Mesodermal cell (in vitro differentiated cells): ENCODE measurements around the gene SNRNP48.

Experiments
- H3K27ac ChIP-seq: 2 replicates; pipeline ENCODE4 v1.7.0; 2013; ENCODE audit warnings: mild to moderate bottlenecking, low read depth, low read length, moderate library complexity; ENCODE audit not compliant: severe bottlenecking
- H3K36me3 ChIP-seq: 2 replicates; pipeline ENCODE4 v1.7.1; 2013; ENCODE audit warnings: mild to moderate bottlenecking, low read length, moderate library complexity; ENCODE audit not compliant: control insufficient read depth, insufficient read depth
- H3K4me1 ChIP-seq: one replicate; pipeline ENCODE4 v1.7.1; 2013; ENCODE audit warnings: mild to moderate bottlenecking, low read length; ENCODE audit not compliant: insufficient read depth, control insufficient read depth, poor library complexity, severe bottlenecking
- H3K4me3 ChIP-seq: 2 replicates; pipeline ENCODE4 v1.7.0; 2013; ENCODE audit warnings: low read length, control low read depth, mild to moderate bottlenecking; ENCODE audit not compliant: insufficient read depth, poor library complexity, severe bottlenecking; ENCODE audit errors: extremely low read depth
- H3K9me3 ChIP-seq: 2 replicates; pipeline ENCODE4 v1.7.1; 2013; ENCODE audit warnings: mild to moderate bottlenecking, low read length, moderate library complexity; ENCODE audit not compliant: control insufficient read depth
- WGBS, 2 experiments: methylation state at CpG; one replicate each; pipeline ENCODE4 v1.1.5; 2013; ENCODE audit warnings: missing lambda C conversion rate in 2 of 2; ENCODE audit not compliant: insufficient coverage in 2 of 2; 5-methylcytosine and 5-hydroxymethylcytosine counted together

Gene SNRNP48

GRCh38 chr6:7559651-7560385 lies 30.2 kb upstream of the SNRNP48 start:
- WGBS, 2 experiments = 100% methylated on average over 1 to 2 of the region's 2 CpGs
- Histone ChIP-seq H3K4me3 (no peak overlapping the region), H3K4me1 (no peaks in the 10 kb centered on the region), H3K9me3 (no peaks in the 10 kb centered on the region), H3K27ac (no peak overlapping the region), H3K36me3 (peaks cover 82% of the 10 kb centered on the region)

- Histone ChIP-seq H3K36me3 (peaks cover 86% of the 10 kb centered on the region), H3K9me3 (no peaks in the 10 kb centered on the region), H3K4me3 (no peak overlapping the region), H3K4me1 (no peaks in the 10 kb centered on the region), H3K27ac (no peak overlapping the region)
- WGBS, 2 experiments = 92 to 94% methylated on average over 16 to 18 of the region's 19 CpGs
Observed at GRCh38 chr6:7561153-7561964, 28.6 kb upstream of the SNRNP48 start.

GRCh38 chr6:7562769-7563168 lies 27.2 kb upstream of the SNRNP48 start:
- 91 to 96% methylated on average over 3 of the region's 4 CpGs for WGBS, 2 experiments
- Histone ChIP-seq H3K27ac (no peak overlapping the region), H3K4me3 (no peak overlapping the region), H3K36me3 (peaks cover 94% of the 10 kb centered on the region), H3K4me1 (no peaks in the 10 kb centered on the region), H3K9me3 (no peaks in the 10 kb centered on the region)

- 90 to 100% methylated on average over 1 to 2 of the region's 2 CpGs for WGBS, 2 experiments
- no peaks in the 10 kb centered on the region for H3K9me3 ChIP-seq
- peaks cover 94% of the 10 kb centered on the region for H3K36me3 ChIP-seq
Observed at GRCh38 chr6:7566107-7566506, 23.9 kb upstream of the SNRNP48 start.

GRCh38 chr6:7566617-7567173 lies 23.3 kb upstream of the SNRNP48 start:
- Histone ChIP-seq H3K4me3 (no peak overlapping the region), H3K4me1 (no peaks in the 10 kb centered on the region), H3K9me3 (no peaks in the 10 kb centered on the region), H3K27ac (no peak overlapping the region), H3K36me3 (peaks cover 94% of the 10 kb centered on the region)
- WGBS, 2 experiments = 100% methylated on average over 2 to 3 of the region's 4 CpGs

More at GRCh38 chr6:7566107-7566506, 23.9 kb upstream of the SNRNP48 start:
- H3K27ac ChIP-seq = no peak overlapping the region
- H3K4me3 ChIP-seq = no peak overlapping the region
- H3K4me1 ChIP-seq = no peaks in the 10 kb centered on the region

- Histone ChIP-seq H3K4me1 (no peaks in the 10 kb centered on the region), H3K9me3 (no peaks in the 10 kb centered on the region), H3K4me3 (no peak overlapping the region), H3K27ac (no peak overlapping the region), H3K36me3 (peaks cover 94% of the 10 kb centered on the region)
- WGBS, 2 experiments = 100% methylated on average over 1 of the region's 3 CpGs
Observed at GRCh38 chr6:7568021-7568420, 22.0 kb upstream of the SNRNP48 start.

- peaks cover 91% of the 10 kb centered on the region for H3K36me3 ChIP-seq
- no peaks in the 10 kb centered on the region for H3K9me3 ChIP-seq
- H3K27ac ChIP-seq = no peak overlapping the region
- 92 to 95% methylated on average over 6 to 11 of the region's 13 CpGs for WGBS, 2 experiments
- no peaks in the 10 kb centered on the region for H3K4me1 ChIP-seq
- no peak overlapping the region for H3K4me3 ChIP-seq
Observed at GRCh38 chr6:7569082-7569481, 20.9 kb upstream of the SNRNP48 start.

- peaks cover 93% of the 10 kb centered on the region for H3K36me3 ChIP-seq
- WGBS, 2 experiments = 93 to 94% methylated on average over 2 to 3 of the region's 9 CpGs
- no peaks in the 10 kb centered on the region for H3K4me1 ChIP-seq
- no peaks in the 10 kb centered on the region for H3K9me3 ChIP-seq
- no peak overlapping the region for H3K4me3 ChIP-seq
- H3K27ac ChIP-seq = no peak overlapping the region
Observed at GRCh38 chr6:7572213-7572943, 17.6 kb upstream of the SNRNP48 start.

GRCh38 chr6:7574500-7574899 lies 15.5 kb upstream of the SNRNP48 start:
- Histone ChIP-seq H3K36me3 (peaks cover 91% of the 10 kb centered on the region), H3K27ac (no peak overlapping the region), H3K9me3 (no peaks in the 10 kb centered on the region), H3K4me1 (no peaks in the 10 kb centered on the region), H3K4me3 (no peak overlapping the region)
- WGBS, 2 experiments = 93% methylated on average over 1 to 2 of the region's 2 CpGs

- Histone ChIP-seq H3K4me3 (no peak overlapping the region), H3K4me1 (no peaks in the 10 kb centered on the region), H3K36me3 (peaks cover 91% of the 10 kb centered on the region), H3K9me3 (no peaks in the 10 kb centered on the region), H3K27ac (no peak overlapping the region)
- WGBS, 2 experiments = no CpG with 5 or more reads among the region's 2 CpGs
Observed at GRCh38 chr6:7578516-7578915, 11.5 kb upstream of the SNRNP48 start.
